Mesodermal cell (in vitro differentiated cells): ENCODE measurements around the gene DMRT1.

Source experiments
- H3K27ac ChIP-seq: 2 replicates; pipeline ENCODE4 v1.7.0; 2013; ENCODE audit warnings: mild to moderate bottlenecking, low read depth, low read length, moderate library complexity; ENCODE audit not compliant: severe bottlenecking
- H3K36me3 ChIP-seq: 2 replicates; pipeline ENCODE4 v1.7.1; 2013; ENCODE audit warnings: mild to moderate bottlenecking, low read length, moderate library complexity; ENCODE audit not compliant: control insufficient read depth, insufficient read depth
- H3K4me1 ChIP-seq: one replicate; pipeline ENCODE4 v1.7.1; 2013; ENCODE audit warnings: mild to moderate bottlenecking, low read length; ENCODE audit not compliant: insufficient read depth, control insufficient read depth, poor library complexity, severe bottlenecking
- H3K4me3 ChIP-seq: 2 replicates; pipeline ENCODE4 v1.7.0; 2013; ENCODE audit warnings: low read length, control low read depth, mild to moderate bottlenecking; ENCODE audit not compliant: insufficient read depth, poor library complexity, severe bottlenecking; ENCODE audit errors: extremely low read depth
- H3K9me3 ChIP-seq: 2 replicates; pipeline ENCODE4 v1.7.1; 2013; ENCODE audit warnings: mild to moderate bottlenecking, low read length, moderate library complexity; ENCODE audit not compliant: control insufficient read depth
- WGBS, 2 experiments: methylation state at CpG; one replicate each; pipeline ENCODE4 v1.1.5; 2013; ENCODE audit warnings: missing lambda C conversion rate in 2 of 2; ENCODE audit not compliant: insufficient coverage in 2 of 2; 5-methylcytosine and 5-hydroxymethylcytosine counted together

Gene DMRT1

DNA sequence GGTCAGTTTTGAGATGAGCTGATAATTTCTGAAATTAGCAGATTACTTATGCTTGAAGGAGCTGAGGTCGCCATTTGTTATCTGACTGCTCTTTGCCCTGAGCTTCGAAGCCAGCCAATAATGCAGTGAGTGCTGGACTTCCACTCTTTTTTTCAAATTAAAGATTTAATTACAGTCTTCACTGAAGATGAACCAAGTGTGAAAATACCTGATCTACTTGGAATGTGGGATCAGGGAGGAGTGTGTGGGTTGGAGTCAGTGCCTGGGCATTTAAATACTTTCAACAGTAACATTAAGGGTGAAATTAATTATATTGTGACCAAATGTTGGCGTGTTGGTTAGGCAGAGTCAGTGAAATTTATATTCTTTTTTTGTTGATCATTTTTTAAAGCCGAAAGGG, 111.0 kb downstream of the DMRT1 start:
- Histone ChIP-seq H3K4me3 (no peak overlapping the region), H3K4me1 (no peaks in the 10 kb centered on the region), H3K27ac (no peak overlapping the region), H3K9me3 (no peaks in the 10 kb centered on the region), H3K36me3 (no peaks in the 10 kb centered on the region)
- WGBS, 2 experiments: 94% methylated on average over 2 of the region's 4 CpGs; no CpG with 5 or more reads in 1 of the 2 experiments

DNA sequence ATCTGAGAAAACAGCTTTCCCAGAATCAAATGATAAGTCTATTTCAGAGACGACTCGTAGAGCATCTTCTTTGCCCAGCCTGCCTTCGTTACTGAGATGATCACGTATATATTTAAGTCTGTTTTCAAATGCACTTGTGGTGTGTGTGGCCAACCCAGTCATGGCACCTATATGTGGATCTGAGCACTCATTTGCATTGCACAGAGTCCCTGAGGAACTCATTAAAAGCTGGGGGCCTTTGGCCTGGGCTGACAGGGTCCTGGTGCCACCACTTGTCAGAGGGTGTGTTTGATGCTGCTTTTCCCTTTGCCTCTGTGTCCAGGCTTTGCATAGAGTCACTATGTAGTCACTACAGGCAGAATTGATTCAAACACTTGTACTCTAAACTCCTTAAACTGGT, 117.6 kb downstream of the DMRT1 start:
- Histone ChIP-seq H3K9me3 (no peaks in the 10 kb centered on the region), H3K4me3 (no peak overlapping the region), H3K27ac (no peak overlapping the region), H3K4me1 (no peaks in the 10 kb centered on the region), H3K36me3 (no peaks in the 10 kb centered on the region)
- WGBS, 2 experiments: 80 to 100% methylated on average over 2 to 3 of the region's 4 CpGs

DNA sequence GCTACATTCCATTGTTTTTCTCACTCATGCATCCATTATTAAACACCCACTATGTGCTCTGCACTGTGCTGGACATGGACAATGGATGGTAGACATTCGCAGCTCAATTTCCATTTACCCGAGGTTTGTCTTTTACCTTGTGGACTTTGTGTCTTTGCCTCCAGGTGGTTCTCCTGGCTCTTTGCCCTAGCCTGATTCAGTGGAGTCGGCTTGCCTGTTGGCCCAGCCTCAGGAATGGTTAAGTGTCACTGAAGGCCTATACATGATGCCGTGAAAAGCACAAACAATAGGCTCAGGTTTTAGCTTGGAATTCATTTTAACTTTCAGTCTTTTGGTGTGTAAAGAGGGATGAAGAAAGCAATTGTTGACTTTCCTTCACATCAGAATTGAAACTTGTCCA, 118.4 kb downstream of the DMRT1 start:
- Histone ChIP-seq H3K36me3 (no peaks in the 10 kb centered on the region), H3K4me3 (no peak overlapping the region), H3K9me3 (no peaks in the 10 kb centered on the region), H3K4me1 (no peaks in the 10 kb centered on the region), H3K27ac (no peak overlapping the region)
- 86 to 88% methylated on average over 3 to 4 of the region's 4 CpGs for WGBS, 2 experiments

DNA sequence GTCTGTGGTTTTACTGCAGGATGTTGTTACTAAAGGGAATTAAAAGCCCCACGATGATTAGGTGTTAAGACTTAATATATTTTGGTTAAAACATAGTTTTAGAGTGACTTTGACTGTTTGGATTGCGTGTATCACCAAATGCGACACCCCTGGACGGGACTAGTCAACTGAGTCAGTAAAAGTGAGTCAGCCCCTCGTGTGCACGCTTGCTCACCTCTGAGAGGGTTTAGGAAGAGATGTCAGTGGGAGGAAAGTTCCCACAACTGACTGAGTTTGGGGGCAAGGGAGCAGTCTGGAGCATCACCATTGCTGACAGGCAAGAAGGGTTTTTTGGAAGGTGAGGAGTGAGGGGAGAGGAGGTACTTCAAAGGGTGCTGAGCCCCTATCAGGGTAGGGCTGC, 120.5 kb downstream of the DMRT1 start:
- WGBS, 2 experiments: 80 to 86% methylated on average over 6 of the region's 6 CpGs
- Histone ChIP-seq H3K4me1 (no peaks in the 10 kb centered on the region), H3K27ac (no peak overlapping the region), H3K4me3 (no peak overlapping the region), H3K36me3 (no peaks in the 10 kb centered on the region), H3K9me3 (no peaks in the 10 kb centered on the region)

DNA sequence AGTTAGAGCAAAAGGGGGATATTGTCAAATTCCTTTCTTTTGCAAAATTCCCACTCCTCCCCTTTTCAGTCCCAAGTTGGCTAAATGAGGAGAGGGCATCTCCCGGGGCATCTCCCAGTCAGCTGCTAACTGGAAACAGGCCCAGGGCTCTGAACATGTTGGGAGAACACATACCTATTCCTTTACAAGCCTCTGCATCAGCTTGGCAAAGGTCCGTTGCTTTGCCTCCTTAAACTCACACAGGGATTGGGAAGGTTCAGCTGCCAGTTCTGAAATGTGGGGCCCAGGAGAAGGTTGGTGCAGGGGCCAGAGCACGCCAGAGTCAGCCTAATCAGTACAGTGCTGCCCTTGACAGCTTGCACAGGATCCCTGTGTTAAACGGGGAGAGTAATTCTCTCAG, 124.0 kb downstream of the DMRT1 start:
- 45% methylated on average over 3 to 4 of the region's 4 CpGs for WGBS, 2 experiments
- no peak overlapping the region for H3K4me3 ChIP-seq
- no peaks in the 10 kb centered on the region for H3K4me1 ChIP-seq
- no peaks in the 10 kb centered on the region for H3K9me3 ChIP-seq
- no peak overlapping the region for H3K27ac ChIP-seq
- H3K36me3 ChIP-seq: no peaks in the 10 kb centered on the region

DNA sequence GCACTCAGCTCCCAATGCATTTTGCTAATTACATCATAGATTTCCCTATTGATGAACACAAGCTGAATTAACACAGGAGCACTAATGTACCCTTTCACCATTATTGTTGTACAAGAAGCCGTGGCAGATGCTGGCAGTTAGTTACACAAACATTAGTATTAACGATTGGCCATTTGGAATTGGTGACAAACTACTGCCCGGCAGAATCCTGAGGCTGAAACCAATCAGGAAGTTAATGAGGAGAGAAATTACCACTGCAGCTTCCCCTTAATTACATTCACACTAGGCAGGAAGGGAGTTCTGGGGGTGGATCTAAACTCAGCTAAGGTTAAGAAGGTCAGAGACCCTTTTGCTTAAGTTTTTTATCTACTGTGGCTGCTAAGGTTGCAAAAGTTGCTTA, 125.4 kb downstream of the DMRT1 start:
- Histone ChIP-seq H3K4me3 (no peak overlapping the region), H3K4me1 (no peaks in the 10 kb centered on the region), H3K36me3 (no peaks in the 10 kb centered on the region), H3K27ac (no peak overlapping the region), H3K9me3 (no peaks in the 10 kb centered on the region)
- WGBS, 2 experiments: 33% methylated on average over 2 of the region's 3 CpGs; no CpG with 5 or more reads in 1 of the 2 experiments

DNA sequence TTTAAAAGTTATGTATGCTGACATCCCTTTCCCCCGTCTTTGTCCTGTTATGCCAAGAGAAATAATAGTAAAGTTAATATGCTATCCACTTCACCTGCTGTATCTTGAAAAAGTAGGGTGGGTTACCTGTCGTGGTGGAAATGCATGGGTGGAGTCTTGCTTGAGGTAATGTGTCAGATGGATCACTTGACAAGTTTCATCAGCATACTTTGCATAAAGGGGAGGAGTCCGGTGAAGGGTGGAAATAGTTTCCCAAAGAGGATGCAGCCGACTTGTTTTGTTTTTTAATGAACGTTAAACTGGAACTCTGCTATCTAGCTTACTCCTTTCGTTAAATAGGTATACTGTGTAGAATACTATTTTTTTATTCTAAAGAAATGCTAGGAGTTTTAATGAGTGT, 125.9 kb downstream of the DMRT1 start:
- H3K4me1 ChIP-seq: no peaks in the 10 kb centered on the region
- 0% methylated on average over 1 of the region's 6 CpGs; no CpG with 5 or more reads in 1 of the 2 experiments for WGBS, 2 experiments

DNA sequence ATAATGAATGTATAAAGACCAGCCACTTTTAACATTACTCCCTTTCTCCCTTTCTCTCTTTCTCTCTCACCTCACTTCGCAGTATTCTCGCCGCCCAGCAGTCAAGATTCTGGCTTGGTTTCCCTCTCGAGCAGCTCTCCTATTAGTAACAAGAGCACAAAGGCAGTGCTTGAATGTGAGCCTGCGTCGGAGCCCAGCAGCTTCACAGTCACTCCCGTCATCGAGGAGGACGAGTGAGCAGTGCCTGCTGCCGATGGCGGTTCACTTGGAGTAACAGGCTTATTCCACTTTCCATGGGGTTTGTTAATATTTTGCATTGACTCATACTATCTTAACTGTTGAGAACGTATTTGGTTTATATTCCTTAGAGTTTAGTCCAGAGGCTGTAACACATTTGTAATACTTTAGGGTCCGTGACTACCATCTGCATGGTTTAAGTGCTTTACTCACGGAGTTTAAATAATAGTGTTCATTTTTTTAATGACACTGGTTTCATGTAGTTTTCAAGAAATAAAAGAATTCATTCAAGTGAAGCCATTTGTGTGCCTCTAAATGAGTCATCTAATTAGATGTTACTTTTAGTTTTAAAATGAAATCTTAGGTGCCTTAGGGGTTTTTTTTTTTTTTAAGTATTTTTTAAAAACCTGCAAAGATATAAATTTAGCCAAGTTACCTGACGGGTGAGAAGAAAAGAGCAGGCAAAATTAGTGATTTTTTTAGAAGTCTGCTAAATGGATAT, 126.6 kb downstream of the DMRT1 start:
- H3K36me3 ChIP-seq: no peaks in the 10 kb centered on the region
- WGBS, 2 experiments: 0 to 3% methylated on average over 1 to 11 of the region's 15 CpGs
- no peak overlapping the region for H3K4me3 ChIP-seq
- H3K27ac ChIP-seq: no peak overlapping the region
- H3K9me3 ChIP-seq: no peaks in the 10 kb centered on the region
- no peaks in the 10 kb centered on the region for H3K4me1 ChIP-seq

More for the DNA sequence above, 125.9 kb downstream of the DMRT1 start:
- Histone ChIP-seq H3K9me3 (no peaks in the 10 kb centered on the region), H3K4me3 (no peak overlapping the region), H3K36me3 (no peaks in the 10 kb centered on the region), H3K27ac (no peak overlapping the region)

DNA sequence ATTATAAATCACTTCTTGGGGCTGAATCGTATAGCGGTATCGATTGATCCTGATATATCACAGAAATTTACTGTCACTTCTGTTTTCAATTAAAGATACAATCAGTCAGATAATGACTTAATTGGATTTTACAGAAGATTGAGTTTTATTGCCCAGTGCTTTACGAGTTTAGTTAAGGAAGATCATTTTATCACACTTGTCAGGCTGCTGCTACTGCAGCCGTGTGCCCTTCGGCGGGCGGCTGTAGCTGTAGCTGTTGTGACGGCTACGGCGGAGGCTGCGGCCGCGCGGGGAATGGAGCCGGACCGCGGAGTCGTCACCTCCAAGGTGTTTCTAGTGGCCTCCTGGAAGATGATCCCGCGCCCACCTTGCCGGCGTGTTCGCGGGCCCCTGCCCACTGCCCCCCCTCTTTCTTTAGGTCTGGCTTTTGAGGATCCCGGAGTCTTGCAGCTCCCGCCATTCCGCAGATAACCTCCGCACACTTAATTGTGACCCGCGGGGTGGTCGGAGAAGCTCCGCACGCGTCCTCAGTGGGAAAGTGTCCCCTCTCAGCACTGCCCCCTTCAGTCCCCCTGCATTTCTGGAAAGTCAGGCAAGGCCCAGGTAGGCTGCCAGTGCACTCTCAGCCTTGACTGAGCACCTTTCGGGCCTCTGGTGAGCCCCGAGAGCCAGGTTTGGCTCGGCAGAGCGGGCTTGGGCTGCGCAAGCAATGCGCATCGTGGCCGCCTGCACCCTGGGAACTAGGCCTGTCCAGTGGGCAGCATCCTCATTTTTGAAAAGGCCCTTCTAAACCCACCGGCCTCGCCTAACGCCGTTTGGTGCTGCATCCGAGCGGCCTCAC, 128.0 kb downstream of the DMRT1 start:
- H3K36me3 ChIP-seq: no peaks in the 10 kb centered on the region
- no peaks in the 10 kb centered on the region for H3K4me1 ChIP-seq
- WGBS, 2 experiments: 1 to 2% methylated on average over 43 to 45 of the region's 49 CpGs
- no peak overlapping the region for H3K27ac ChIP-seq
- no peak overlapping the region for H3K4me3 ChIP-seq
- H3K9me3 ChIP-seq: no peaks in the 10 kb centered on the region

DNA sequence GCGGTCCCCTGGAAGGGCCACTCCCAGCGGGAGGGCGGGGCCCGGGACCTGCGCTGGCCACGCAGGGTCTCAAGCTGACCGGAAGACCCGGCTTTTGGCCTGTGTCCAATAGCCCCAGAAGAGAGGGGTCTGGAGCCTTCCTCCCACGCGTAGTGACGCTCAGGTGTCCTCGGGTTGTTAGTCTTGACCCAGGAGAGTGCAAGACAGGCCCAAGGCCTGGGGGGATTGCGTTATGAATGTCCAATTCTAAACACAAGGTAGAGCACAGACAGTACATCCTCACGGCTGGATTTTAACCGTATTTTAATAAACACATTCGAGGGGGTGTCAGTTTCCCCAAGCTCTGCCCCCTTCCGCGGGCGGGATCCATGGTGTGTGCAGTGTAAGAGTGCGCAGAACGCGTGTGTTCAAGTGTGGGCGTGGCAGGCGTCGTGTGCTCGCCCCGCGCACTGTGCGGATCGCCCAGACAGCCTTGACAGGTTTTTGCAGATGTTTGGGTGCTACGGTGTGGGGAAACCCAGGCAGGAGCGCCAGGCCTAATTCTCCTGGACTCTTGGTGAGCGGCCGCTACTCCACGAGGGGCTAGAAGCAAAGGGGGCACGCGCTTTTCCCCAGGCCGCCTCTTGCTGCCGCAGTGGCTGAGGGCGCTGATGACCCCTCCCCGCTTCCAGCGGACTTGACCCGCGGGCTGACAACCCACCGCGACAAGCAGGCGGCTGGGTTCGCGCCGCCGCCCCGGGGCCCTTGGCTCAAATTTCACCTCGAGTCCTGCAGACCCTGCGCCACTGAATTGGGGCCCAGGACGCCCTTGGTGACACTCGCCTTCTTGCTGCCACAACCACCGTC, 128.9 kb downstream of the DMRT1 start:
- H3K36me3 ChIP-seq: no peaks in the 10 kb centered on the region
- H3K4me3 ChIP-seq: no peak overlapping the region
- no peak overlapping the region for H3K27ac ChIP-seq
- 1 to 2% methylated on average over 52 to 54 of the region's 57 CpGs for WGBS, 2 experiments
- no peaks in the 10 kb centered on the region for H3K4me1 ChIP-seq
- no peaks in the 10 kb centered on the region for H3K9me3 ChIP-seq
